Stomach (tissue), 19 donors: ENCODE data around the gene CSN1S1. TPM values are rescaled to one million over a fixed set of nuclear protein-coding genes. Genes with fewer than 3 reads are reported as not detected.

ENCODE experiments used
- DNase-seq, 2 donors: peaks; one replicate each; pipeline versions ENCODE4 v3.0.0 to v3.0.0-alpha.2; 2013 to 2019
- H3K27ac ChIP-seq, 5 donors: fragments of 200-600 bp in 4 of 5; sonication (generic) in 4 of 5; one replicate each; pipeline ENCODE4 v1.5.1; 2013 to 2019; ENCODE audit warnings: mild to moderate bottlenecking in 1 of 5, moderate library complexity in 1 of 5
- H3K27me3 ChIP-seq, 3 donors: fragments of 200-600 bp; sonication (generic); one replicate each; pipeline ENCODE4 v1.5.1; 2017 to 2019; ENCODE audit warnings: mixed run types in 1 of 3
- H3K36me3 ChIP-seq, 4 donors: fragments of 200-600 bp; sonication (generic); 1 replicate in 3 of 4; 2 replicates in 1 of 4; pipeline ENCODE4 v1.5.1; 2016 to 2019
- H3K4me1 ChIP-seq, 4 donors: fragments of 200-600 bp; sonication (generic); one replicate each; pipeline ENCODE4 v1.5.1; 2016 to 2019
- H3K4me3 ChIP-seq, 4 donors: fragments of 200-600 bp; sonication (generic) in 3 of 4; one replicate each; pipeline ENCODE4 v1.5.1; 2016 to 2019; ENCODE audit warnings: mild to moderate bottlenecking in 1 of 4
- H3K9me3 ChIP-seq, 4 donors: fragments of 200-600 bp; sonication (generic); one replicate each; pipeline ENCODE4 v1.5.1; 2016 to 2019
- CTCF ChIP-seq, 7 experiments: fragments of 450-650 bp in 4 of 7; fragments of 200-600 bp in 3 of 7; sonication (generic) in 3 of 7; IDR thresholded peaks; one replicate each; pipeline ENCODE4 v1.5.1; 2016 to 2019; ENCODE audit warnings: antibody characterized with exemption in 7 of 7, control low read depth in 2 of 7, mild to moderate bottlenecking in 1 of 7
- EP300 ChIP-seq: sonication (generic); formaldehyde crosslinking; IDR thresholded peaks from one replicate; pipeline ENCODE4 v1.6.1; 2017; ENCODE audit warnings: antibody characterized with exemption
- POLR2A ChIP-seq, 4 donors: fragments of 450-650 bp; IDR thresholded peaks; one replicate each; pipeline ENCODE4 v1.6.1; 2016; ENCODE audit warnings: antibody characterized with exemption in 4 of 4, control low read depth in 2 of 4, mild to moderate bottlenecking in 1 of 4, moderate library complexity in 1 of 4
- POLR2AphosphoS5 ChIP-seq, 3 donors: sonication (generic); formaldehyde crosslinking; IDR thresholded peaks; one replicate each; pipeline ENCODE4 v1.6.1; 2016; ENCODE audit warnings: antibody characterized with exemption in 3 of 3
- WGBS, 5 donors: extraction: QIAGEN DNeasy Blood & Tissue Kit in 3 of 5; methylation state at CpG; one replicate each; pipeline versions ENCODE4 v1.1.5 to v1.1.7; 2013 to 2018; 5-methylcytosine and 5-hydroxymethylcytosine counted together
- intact Hi-C: fragments of 100-400 bp; cut with DNase I; formaldehyde crosslinking; loops from one replicate; pipeline ENCODE4 v1.15.1; 2023; ENCODE audit warnings: low total_unique reads
- long read RNA-seq, 10 donors: transcript quantifications; one replicate each; lab custom pipeline, GENCODE V29; 2026
- polyA plus RNA-seq, 3 donors: library from polyadenylated mRNA; stranded (reverse); fragments of 200-250 nt; gene quantifications; one replicate each; pipeline ENCODE4 v1.2.3, GENCODE V29; 2013
- total RNA-seq, 5 donors: library from RNA; depleted of rRNA; stranded (reverse); fragments of >200 nt; gene quantifications; one replicate each; pipeline versions ENCODE4 v1.1.0 to v1.2.3, GENCODE V29; 2014 to 2016
- donor health status: healthy with polysubstance abuse.
- donor health status: Bipolar disorder and iron deficiency.
- donor health status: healthy.

The CSN1S1 gene
- not detected for total RNA-seq
- under 1 TPM in 1 of 3 donors, not detected in 2; 0.50 TPM for polyA plus RNA-seq
- long read RNA-seq, donor 1 = 0 reads
- long read RNA-seq, donor 2 = 0 reads
- long read RNA-seq, donor 3 = 0 reads
- long read RNA-seq, donor 4 = 0 reads
- long read RNA-seq, donor 5 = 0 reads
- long read RNA-seq, donor 6 = 0 reads
- long read RNA-seq, donor 7 = 0 reads
- long read RNA-seq, donor 8 = 0 reads
- long read RNA-seq, donor 9 = 0 reads
- long read RNA-seq, donor 10 = 0 reads

GRCh38 chr4:69930768-69931167 is at the start of gene CSN1S1:
TSS of gene CSN1S1 (plus strand) at chr4:69931068. CDS start at chr4:69932556, 1,488 bp downstream.
- TF ChIP-seq CTCF (IDR thresholded peaks at IDR 0.05) (no peak), POLR2AphosphoS5 (IDR thresholded peaks at IDR 0.05) (no peak), EP300 (no peak), POLR2A (IDR thresholded peaks at IDR 0.05) (no peak)
- intact Hi-C loops = no loop called here
- WGBS, 5 donors = 77 to 84% (median 78%) methylated on average over 3 of the region's 3 CpGs

DNA sequence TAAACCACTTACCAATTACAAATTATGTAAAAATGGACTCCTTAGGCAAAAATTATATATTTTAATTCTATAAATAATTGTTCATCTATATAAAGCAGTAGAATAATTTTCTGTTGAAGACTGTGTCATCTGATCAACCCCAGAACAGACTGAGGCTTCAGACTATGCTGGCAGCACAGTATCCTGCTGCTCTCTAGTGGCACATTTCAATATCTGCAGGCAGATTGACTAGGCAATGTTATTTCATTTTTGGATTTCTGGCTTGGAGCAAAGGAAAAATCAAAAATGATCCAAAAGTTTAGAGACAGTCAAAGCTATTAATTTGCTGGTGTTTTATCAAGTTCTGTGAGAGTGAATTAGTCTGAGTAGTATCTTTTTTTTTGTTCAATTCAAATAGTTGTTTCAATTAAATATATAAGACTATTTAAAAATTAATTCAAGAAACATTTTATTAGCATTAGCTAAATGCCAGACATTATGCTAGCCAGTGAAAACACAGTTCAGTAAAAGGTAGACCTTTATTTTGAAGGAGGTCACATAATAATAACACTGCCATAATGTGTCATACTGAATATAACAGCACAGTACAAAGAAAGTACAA is 49.6 kb upstream of the CSN1S1 start:
- Histone ChIP-seq H3K36me3 (no peaks in the 10 kb centered on the region), H3K4me1 (peaks cover 0 to 4% (median 0%) of the 10 kb centered on the region in 4 donors), H3K27ac (no peak overlapping the region), H3K27me3 (no peaks in the 10 kb centered on the region), H3K9me3 (peaks cover 0 to 10% (median 4%) of the 10 kb centered on the region in 4 donors), H3K4me3 (no peak overlapping the region)
- intact Hi-C loops = loop anchor here (10.0 kb wide), 1 partner anchor 186 kb away; no protein-coding TSS in a partner anchor
- TF ChIP-seq EP300 (no peak), CTCF (IDR thresholded peaks at IDR 0.05) (peak in 5 of 7 experiments; percentile 46 to 78 (median 70))
- peak; percentile 35 to 80 for DNase-seq

More at GRCh38 chr4:69930768-69931167, at the start of gene CSN1S1:
- Histone ChIP-seq H3K27me3 (no peaks in the 10 kb centered on the region), H3K36me3 (no peaks in the 10 kb centered on the region), H3K4me1 (no peaks in the 10 kb centered on the region), H3K4me3 (no peak within 1 kb of the TSS), H3K9me3 (no peaks in the 10 kb centered on the region), H3K27ac (no peak within 1 kb of the TSS)
- no peak for DNase-seq

- Histone ChIP-seq H3K9me3 (peaks cover 0 to 10% (median 4%) of the 10 kb centered on the region in 4 donors), H3K4me1 (peaks cover 0 to 3% (median 0%) of the 10 kb centered on the region in 4 donors), H3K36me3 (no peaks in the 10 kb centered on the region), H3K27ac (no peak overlapping the region), H3K27me3 (no peaks in the 10 kb centered on the region), H3K4me3 (no peak overlapping the region)
- intact Hi-C loops = loop anchor here (10.0 kb wide), 1 partner anchor 187 kb away; no protein-coding TSS in a partner anchor
- TF ChIP-seq POLR2AphosphoS5 (IDR thresholded peaks at IDR 0.05) = no peak
- no peak for TF ChIP-seq POLR2A (IDR thresholded peaks at IDR 0.05)
- no peak for TF ChIP-seq EP300
- TF ChIP-seq CTCF (IDR thresholded peaks at IDR 0.05) = no peak
- no peak for DNase-seq
These were observed 48.7 kb upstream of the CSN1S1 start for GRCh38 chr4:69882150-69882549.

DNA sequence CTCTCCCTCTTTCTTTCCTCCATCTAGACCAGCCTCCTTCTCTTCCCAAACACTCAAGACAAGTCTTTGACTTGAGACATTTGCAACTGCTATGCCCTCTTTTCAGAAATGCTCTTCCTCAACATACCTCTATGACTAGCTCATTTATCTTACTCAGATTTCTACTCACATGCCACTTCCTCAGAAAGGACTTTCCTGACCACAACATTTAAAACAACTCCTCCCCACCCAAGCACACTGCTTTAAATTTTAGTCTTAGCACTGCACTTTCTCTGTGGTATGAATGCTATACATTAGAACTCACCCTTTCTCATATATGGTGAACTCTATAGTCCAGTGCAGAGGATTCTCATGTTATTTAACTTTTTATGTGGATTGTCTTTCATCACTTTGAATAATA is 42.5 kb upstream of the CSN1S1 start:
- H3K4me1 ChIP-seq = no peaks in the 10 kb centered on the region
- intact Hi-C loops = loop anchor here (10.0 kb wide), 1 partner anchor 194 kb away; no protein-coding TSS in a partner anchor
- no peaks in the 10 kb centered on the region for H3K27me3 ChIP-seq
- H3K27ac ChIP-seq = no peak overlapping the region
- TF ChIP-seq CTCF (IDR thresholded peaks at IDR 0.05) = no peak
- TF ChIP-seq POLR2AphosphoS5 (IDR thresholded peaks at IDR 0.05) = no peak
- TF ChIP-seq EP300 = no peak
- H3K4me3 ChIP-seq = no peak overlapping the region
- peaks cover 0 to 6% (median 2%) of the 10 kb centered on the region in 4 donors for H3K9me3 ChIP-seq
- DNase-seq = no peak
- no peaks in the 10 kb centered on the region for H3K36me3 ChIP-seq
